Erythroblast (primary cell): ENCODE results near the gene EPPIN.

Experiments
- GATA1 ChIP-seq: IDR thresholded peaks from 2 replicates; pipeline ENCODE4 v1.6.1; 2011; ENCODE audit warnings: low read depth, mild to moderate bottlenecking, control low read depth, low read length, moderate library complexity
- POLR2A ChIP-seq: IDR thresholded peaks from 2 replicates; pipeline ENCODE4 v1.6.1; 2011; ENCODE audit warnings: mild to moderate bottlenecking, low read length

GRCh38 chr20:45545351-45545750 is 1.9 kb downstream of the EPPIN start:
- TF ChIP-seq POLR2A (no peak), GATA1 (no peak)
